ENCODE results near the gene EVI2B.
"Not testable (repeated sequence)": the region's sequence is repeated elsewhere in the genome, so short reads cannot be mapped to it uniquely, and the experiment has no call there.

The EVI2B gene

DNA sequence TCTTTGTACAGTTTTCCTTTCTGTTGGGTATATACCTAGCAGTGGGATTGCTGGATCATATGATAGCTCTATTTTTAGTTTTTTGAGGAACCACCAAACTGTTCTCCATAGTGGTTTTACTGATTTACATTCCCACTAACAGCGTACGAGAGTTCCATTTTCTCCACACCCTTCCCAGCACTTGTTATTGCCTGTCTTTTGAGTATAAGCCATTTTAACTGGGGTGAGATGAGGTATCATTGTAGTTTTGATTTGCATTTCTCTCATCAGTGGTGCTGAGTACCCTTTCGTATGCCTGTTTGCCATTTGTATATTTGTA lies 887 bp upstream of the EVI2B start:
- H3K79me2 ChIP-seq (ENCODE audit: insufficient read depth, low read depth) = no peaks in the 10 kb centered on the region
- no peak overlapping the region for H3K4me3 ChIP-seq (IDR thresholded peaks at IDR 0.05; ENCODE audit: insufficient read depth, low read depth, low read length)
- H3K27ac ChIP-seq = no peak overlapping the region
- H3K4me1 ChIP-seq (ENCODE audit: low read depth, poor library complexity, severe bottlenecking) = peaks cover 5% of the 10 kb centered on the region
- no peaks in the 10 kb centered on the region for H3K36me3 ChIP-seq (ENCODE audit: insufficient read depth)
- no peak overlapping the region for H3K4me2 ChIP-seq
- H4K20me1 ChIP-seq (ENCODE audit: insufficient read depth) = no peaks in the 10 kb centered on the region
- no peak overlapping the region for H2AFZ ChIP-seq (ENCODE audit: low read depth)
- TF ChIP-seq, protein P1, sequence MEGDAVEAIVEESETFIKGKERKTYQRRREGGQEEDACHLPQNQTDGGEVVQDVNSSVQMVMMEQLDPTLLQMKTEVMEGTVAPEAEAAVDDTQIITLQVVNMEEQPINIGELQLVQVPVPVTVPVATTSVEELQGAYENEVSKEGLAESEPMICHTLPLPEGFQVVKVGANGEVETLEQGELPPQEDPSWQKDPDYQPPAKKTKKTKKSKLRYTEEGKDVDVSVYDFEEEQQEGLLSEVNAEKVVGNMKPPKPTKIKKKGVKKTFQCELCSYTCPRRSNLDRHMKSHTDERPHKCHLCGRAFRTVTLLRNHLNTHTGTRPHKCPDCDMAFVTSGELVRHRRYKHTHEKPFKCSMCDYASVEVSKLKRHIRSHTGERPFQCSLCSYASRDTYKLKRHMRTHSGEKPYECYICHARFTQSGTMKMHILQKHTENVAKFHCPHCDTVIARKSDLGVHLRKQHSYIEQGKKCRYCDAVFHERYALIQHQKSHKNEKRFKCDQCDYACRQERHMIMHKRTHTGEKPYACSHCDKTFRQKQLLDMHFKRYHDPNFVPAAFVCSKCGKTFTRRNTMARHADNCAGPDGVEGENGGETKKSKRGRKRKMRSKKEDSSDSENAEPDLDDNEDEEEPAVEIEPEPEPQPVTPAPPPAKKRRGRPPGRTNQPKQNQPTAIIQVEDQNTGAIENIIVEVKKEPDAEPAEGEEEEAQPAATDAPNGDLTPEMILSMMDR (conservative IDR thresholded peaks at IDR 0.05; ENCODE audit: low read depth, low read length) = no peak
- H3K27me3 ChIP-seq (ENCODE audit: insufficient read depth, low read depth) = no peaks in the 10 kb centered on the region
- no peak overlapping the region for H3K9ac ChIP-seq

DNA sequence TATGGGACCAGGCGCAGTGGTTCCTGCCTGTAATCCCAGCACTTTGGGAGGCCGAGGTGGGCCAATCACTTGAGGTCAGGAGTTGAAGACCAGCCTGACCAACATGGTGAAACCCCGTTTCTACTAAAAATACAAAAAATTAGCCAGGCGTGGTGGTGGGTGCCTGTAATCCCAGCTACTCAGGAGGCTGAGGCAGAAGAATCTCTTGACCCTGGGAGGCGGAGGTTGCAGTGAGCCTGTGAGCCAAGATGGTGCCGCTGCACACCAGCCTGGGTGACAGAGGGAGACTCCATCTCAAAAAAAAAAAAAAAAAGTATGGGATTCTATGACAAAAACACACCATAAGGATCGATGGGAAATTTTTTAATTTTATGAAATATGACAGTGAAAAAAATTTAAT lies 1.6 kb downstream of the EVI2B start:
- not testable (repeated sequence) for H3K4me1 ChIP-seq (ENCODE audit: low read depth, poor library complexity, severe bottlenecking); H3K9ac ChIP-seq; H3K4me3 ChIP-seq (IDR thresholded peaks at IDR 0.05; ENCODE audit: insufficient read depth, low read depth, low read length); H3K4me2 ChIP-seq; H3K27me3 ChIP-seq (ENCODE audit: insufficient read depth, low read depth); H3K36me3 ChIP-seq (ENCODE audit: insufficient read depth); H2AFZ ChIP-seq (ENCODE audit: low read depth); H3K27ac ChIP-seq; H4K20me1 ChIP-seq (ENCODE audit: insufficient read depth); H3K79me2 ChIP-seq (ENCODE audit: insufficient read depth, low read depth)

DNA sequence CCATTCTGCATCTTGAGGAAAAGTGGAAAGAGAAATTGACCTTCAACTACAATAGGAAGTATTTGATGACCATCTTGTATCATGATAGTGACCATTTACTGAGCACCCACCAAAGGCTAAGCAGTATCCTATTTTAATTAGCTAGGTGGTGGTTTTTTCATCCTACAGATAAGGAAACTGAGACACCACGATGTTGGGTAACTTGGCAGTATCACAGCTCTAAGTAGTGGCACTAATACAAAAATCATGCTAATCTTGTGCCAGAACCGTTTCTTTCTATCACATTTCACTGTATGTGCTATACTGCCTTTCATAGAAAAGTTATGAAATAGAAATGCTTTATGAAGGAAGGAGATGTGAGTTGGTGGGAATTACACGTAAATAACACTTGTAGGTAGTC lies 2.3 kb downstream of the EVI2B start:
- Histone ChIP-seq H3K27me3 (ENCODE audit: insufficient read depth, low read depth) (no peaks in the 10 kb centered on the region), H4K20me1 (ENCODE audit: insufficient read depth) (no peaks in the 10 kb centered on the region), H3K79me2 (ENCODE audit: insufficient read depth, low read depth) (no peaks in the 10 kb centered on the region), H3K4me3 (IDR thresholded peaks at IDR 0.05; ENCODE audit: insufficient read depth, low read depth, low read length) (no peak overlapping the region), H2AFZ (ENCODE audit: low read depth) (no peak overlapping the region), H3K4me2 (no peak overlapping the region), H3K36me3 (ENCODE audit: insufficient read depth) (no peaks in the 10 kb centered on the region), H3K9ac (no peak overlapping the region), H3K4me1 (ENCODE audit: low read depth, poor library complexity, severe bottlenecking) (peaks cover 5% of the 10 kb centered on the region), H3K27ac (no peak overlapping the region)
- TF ChIP-seq, protein P1 (conservative IDR thresholded peaks at IDR 0.05; ENCODE audit: low read depth, low read length) = no peak

DNA sequence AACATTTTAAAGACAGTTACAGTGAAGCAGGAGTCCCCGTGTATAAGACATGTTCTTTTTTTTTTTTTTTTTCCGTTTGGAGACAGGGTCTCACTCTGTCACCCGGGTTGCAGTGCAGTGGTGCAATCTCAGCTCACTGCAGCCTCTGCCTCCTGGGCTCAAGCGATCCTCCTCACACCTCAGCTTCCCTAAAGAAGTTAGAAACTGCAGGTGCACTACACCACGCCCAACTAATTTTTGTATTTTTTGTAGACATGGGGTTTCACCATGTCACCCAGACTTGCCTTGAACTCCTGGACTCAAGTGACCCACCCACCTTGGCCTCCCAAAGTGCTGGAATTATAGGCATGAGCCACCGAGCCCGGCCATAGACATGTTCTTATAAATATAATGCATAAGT lies 3.0 kb downstream of the EVI2B start:
- Histone ChIP-seq H3K79me2 (ENCODE audit: insufficient read depth, low read depth) (no peaks in the 10 kb centered on the region), H3K27ac (no peak overlapping the region), H3K4me2 (no peak overlapping the region), H3K4me3 (IDR thresholded peaks at IDR 0.05; ENCODE audit: insufficient read depth, low read depth, low read length) (no peak overlapping the region), H3K4me1 (ENCODE audit: low read depth, poor library complexity, severe bottlenecking) (no peaks in the 10 kb centered on the region), H2AFZ (ENCODE audit: low read depth) (no peak overlapping the region), H3K27me3 (ENCODE audit: insufficient read depth, low read depth) (no peaks in the 10 kb centered on the region), H3K36me3 (ENCODE audit: insufficient read depth) (no peaks in the 10 kb centered on the region), H4K20me1 (ENCODE audit: insufficient read depth) (no peaks in the 10 kb centered on the region), H3K9ac (no peak overlapping the region)
- TF ChIP-seq, protein P1 (conservative IDR thresholded peaks at IDR 0.05; ENCODE audit: low read depth, low read length) = no peak

DNA sequence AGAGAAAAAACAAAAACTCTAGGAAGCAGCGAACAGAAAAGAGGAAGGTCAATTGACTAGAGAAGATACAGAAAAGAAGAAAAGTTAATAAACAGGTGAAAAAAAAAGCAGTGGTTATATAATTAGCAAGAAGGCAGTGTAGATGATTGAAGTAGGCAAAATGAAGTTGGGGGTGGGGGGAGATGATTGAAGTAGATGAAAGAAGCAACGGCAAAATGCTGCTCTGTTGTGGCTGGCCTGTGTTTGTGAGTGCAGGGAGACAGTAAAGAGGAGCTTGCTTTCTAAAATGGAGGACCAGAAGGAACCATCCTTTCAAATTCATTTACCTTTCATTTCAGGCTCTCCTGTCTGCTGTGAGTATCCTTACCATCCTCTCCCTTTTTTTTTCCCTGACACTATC lies 3.6 kb downstream of the EVI2B start:
- TF ChIP-seq, protein P1 (conservative IDR thresholded peaks at IDR 0.05; ENCODE audit: low read depth, low read length) = no peak
- Histone ChIP-seq H3K4me1 (ENCODE audit: low read depth, poor library complexity, severe bottlenecking) (no peaks in the 10 kb centered on the region), H3K4me3 (IDR thresholded peaks at IDR 0.05; ENCODE audit: insufficient read depth, low read depth, low read length) (no peak overlapping the region), H3K4me2 (no peak overlapping the region), H2AFZ (ENCODE audit: low read depth) (no peak overlapping the region), H4K20me1 (ENCODE audit: insufficient read depth) (no peaks in the 10 kb centered on the region), H3K36me3 (ENCODE audit: insufficient read depth) (no peaks in the 10 kb centered on the region), H3K27ac (no peak overlapping the region), H3K79me2 (ENCODE audit: insufficient read depth, low read depth) (no peaks in the 10 kb centered on the region), H3K27me3 (ENCODE audit: insufficient read depth, low read depth) (no peaks in the 10 kb centered on the region), H3K9ac (no peak overlapping the region)

Data from KMS-11 (cell line).